Measurements from ENCODE around the gene PAPPA. TPM values are rescaled to one million over a fixed set of nuclear protein-coding genes. Genes with fewer than 3 reads are reported as not detected.

PAPPA gene
- total and polyA plus RNA-seq, 11 donors: 0.23 to 8.5 (median 2.1) TPM

DNA sequence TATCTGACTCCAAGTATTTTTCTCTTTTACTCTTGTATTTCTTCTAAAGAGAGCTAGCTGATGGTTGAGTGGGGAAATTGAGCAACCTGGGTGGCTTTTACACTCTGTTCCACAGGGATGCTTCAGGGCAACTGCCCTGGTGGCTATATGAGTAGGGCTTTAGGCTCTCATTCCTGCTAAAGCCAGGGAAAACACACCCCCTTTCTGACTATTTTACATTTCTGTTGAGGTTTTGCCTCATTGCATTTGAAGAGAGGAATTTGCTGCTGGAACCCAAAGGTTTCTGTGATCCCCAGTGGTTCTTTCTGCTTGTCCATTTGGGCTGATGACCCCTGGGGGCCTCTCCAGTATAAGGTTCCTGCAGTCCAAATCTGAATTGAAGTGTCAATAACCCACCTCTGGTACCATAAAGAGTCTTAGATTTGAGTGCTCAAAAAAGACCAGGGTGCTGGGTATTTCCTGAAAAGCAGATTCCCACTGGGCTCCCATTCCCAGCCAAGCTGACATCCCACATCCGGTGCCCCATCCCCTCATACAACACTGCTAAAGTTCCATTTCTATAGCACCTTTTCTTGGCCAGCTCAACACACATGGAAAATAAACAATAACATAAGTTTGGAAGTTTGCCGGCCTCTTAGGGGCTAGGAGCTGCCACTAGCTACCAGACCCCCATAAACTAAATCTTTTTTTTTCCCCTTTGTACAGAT is 59.5 kb downstream of the PAPPA start:
- Histone ChIP-seq H3K4me1 (no peaks in the 10 kb centered on the region), H3K4me3 (no peak overlapping the region), H3K36me3 (peaks cover 0 to 14% (median 0%) of the 10 kb centered on the region in 9 donors), H3K9me3 (no peaks in the 10 kb centered on the region), H3K27ac (no peak overlapping the region), H3K27me3 (no peaks in the 10 kb centered on the region)
- no peak for TF ChIP-seq POLR2A (IDR thresholded peaks at IDR 0.05)
- TF ChIP-seq, protein P1, sequence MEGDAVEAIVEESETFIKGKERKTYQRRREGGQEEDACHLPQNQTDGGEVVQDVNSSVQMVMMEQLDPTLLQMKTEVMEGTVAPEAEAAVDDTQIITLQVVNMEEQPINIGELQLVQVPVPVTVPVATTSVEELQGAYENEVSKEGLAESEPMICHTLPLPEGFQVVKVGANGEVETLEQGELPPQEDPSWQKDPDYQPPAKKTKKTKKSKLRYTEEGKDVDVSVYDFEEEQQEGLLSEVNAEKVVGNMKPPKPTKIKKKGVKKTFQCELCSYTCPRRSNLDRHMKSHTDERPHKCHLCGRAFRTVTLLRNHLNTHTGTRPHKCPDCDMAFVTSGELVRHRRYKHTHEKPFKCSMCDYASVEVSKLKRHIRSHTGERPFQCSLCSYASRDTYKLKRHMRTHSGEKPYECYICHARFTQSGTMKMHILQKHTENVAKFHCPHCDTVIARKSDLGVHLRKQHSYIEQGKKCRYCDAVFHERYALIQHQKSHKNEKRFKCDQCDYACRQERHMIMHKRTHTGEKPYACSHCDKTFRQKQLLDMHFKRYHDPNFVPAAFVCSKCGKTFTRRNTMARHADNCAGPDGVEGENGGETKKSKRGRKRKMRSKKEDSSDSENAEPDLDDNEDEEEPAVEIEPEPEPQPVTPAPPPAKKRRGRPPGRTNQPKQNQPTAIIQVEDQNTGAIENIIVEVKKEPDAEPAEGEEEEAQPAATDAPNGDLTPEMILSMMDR (IDR thresholded peaks at IDR 0.05): no peak
- 66 to 74% (median 70%) methylated on average over 2 of the region's 2 CpGs for WGBS, 4 donors
- intact Hi-C loops (cut with DNase I): no loop called here
- ATAC-seq: no peak
- DNase-seq: no peak

DNA sequence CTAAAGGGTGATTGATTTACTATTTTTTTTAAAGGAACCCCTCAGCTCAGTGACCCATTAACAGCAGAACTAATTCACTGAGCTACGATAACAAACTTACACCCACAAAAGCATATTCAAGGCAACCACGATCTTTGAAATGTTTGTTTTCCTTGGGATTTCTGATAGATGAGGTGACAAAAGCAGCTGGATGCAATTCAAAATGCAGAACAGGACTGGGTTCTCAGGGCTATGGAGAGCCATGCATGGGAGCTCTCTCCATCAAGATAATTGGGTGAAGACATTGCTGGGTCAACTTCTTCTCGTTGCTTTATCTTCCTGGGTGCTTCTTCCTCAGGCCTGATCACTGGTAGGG is 60.1 kb downstream of the PAPPA start:
- intact Hi-C loops (cut with DNase I): no loop called here
- Histone ChIP-seq H3K9me3 (no peaks in the 10 kb centered on the region), H3K27me3 (no peaks in the 10 kb centered on the region), H3K4me1 (no peaks in the 10 kb centered on the region), H3K27ac (no peak overlapping the region), H3K36me3 (peaks cover 0 to 14% (median 0%) of the 10 kb centered on the region in 9 donors), H3K4me3 (no peak overlapping the region)
- DNase-seq (no peak), ATAC-seq (no peak)
- TF ChIP-seq, protein P1 (IDR thresholded peaks at IDR 0.05): no peak
- no peak for TF ChIP-seq POLR2A (IDR thresholded peaks at IDR 0.05)
- 54 to 61% (median 58%) methylated on average over 3 of the region's 3 CpGs for WGBS, 4 donors

- no peak overlapping the region for H3K4me3 ChIP-seq
- intact Hi-C loops (cut with DNase I): no loop called here
- DNase-seq (no peak), ATAC-seq (no peak)
- H3K27me3 ChIP-seq: no peaks in the 10 kb centered on the region
- no peaks in the 10 kb centered on the region for H3K4me1 ChIP-seq
- H3K27ac ChIP-seq: no peak overlapping the region
- 58 to 90% (median 82%) methylated on average over 1 of the region's 1 CpG for WGBS, 4 donors
- H3K9me3 ChIP-seq: no peaks in the 10 kb centered on the region
- TF ChIP-seq, protein P1 (IDR thresholded peaks at IDR 0.05): no peak
- TF ChIP-seq POLR2A (IDR thresholded peaks at IDR 0.05): no peak
- peaks cover 0 to 4% (median 0%) of the 10 kb centered on the region in 9 donors for H3K36me3 ChIP-seq
Measured at GRCh38 chr9:116218399-116218798, 64.8 kb downstream of the PAPPA start.

DNA sequence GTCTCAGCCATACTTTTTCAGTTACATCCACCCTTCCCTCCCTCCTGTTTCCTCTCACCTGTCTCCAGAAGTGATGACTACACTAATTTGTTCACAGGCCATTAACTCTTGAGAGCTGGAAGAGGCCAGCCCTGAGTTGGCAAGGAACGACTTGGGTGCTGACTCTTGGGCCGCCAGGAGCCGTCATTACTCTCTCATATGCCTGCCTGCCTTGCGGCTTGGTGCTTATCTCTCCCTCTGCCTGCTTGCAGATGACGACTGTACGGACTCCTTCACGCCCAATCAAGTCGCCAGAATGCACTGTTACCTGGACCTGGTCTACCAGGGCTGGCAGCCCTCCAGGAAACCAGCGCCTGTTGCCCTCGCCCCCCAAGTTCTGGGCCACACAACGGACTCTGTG is 66.1 kb downstream of the PAPPA start:
- ATAC-seq: peak in 3 of 4 donors; percentile 47 to 87 (median 84)

More for the DNA sequence above, 66.1 kb downstream of the PAPPA start:
- Histone ChIP-seq H3K4me1 (no peaks in the 10 kb centered on the region), H3K36me3 (peaks cover 0 to 4% (median 0%) of the 10 kb centered on the region in 9 donors), H3K27ac (no peak overlapping the region), H3K27me3 (no peaks in the 10 kb centered on the region), H3K4me3 (no peak overlapping the region), H3K9me3 (no peaks in the 10 kb centered on the region)
- DNase-seq: peak in 3 of 5 donors; percentile 27 to 50 (median 31)
- WGBS, 4 donors: 44 to 60% (median 50%) methylated on average over 11 of the region's 11 CpGs
- TF ChIP-seq POLR2A (IDR thresholded peaks at IDR 0.05): no peak
- TF ChIP-seq, protein P1 (IDR thresholded peaks at IDR 0.05): peak in 2 of 12 donors; percentile 7 to 14
- intact Hi-C loops (cut with DNase I): no loop called here
